NT2/D1 (cell line): ENCODE measurements around the gene GTF2H2C.

ENCODE experiments used
- SUZ12 ChIP-seq: IDR thresholded peaks from 2 replicates; pipeline ENCODE4 v1.6.1; 2011; ENCODE audit not compliant: insufficient read length, insufficient read depth; ENCODE audit errors: extremely low read depth
- YY1 ChIP-seq: IDR thresholded peaks from 2 replicates; pipeline ENCODE4 v1.6.1; 2011; ENCODE audit not compliant: insufficient read length, insufficient read depth
- ZNF274 ChIP-seq: IDR thresholded peaks from 2 replicates; pipeline ENCODE4 v1.6.1; 2011; ENCODE audit warnings: mild to moderate bottlenecking, low read depth, low read length

- TF ChIP-seq YY1 (no peak), ZNF274 (no peak), SUZ12 (no peak)
These were observed 43.2 kb upstream of the GTF2H2C start for GRCh38 chr5:69516769-69517168.
